Skeletal muscle cell (primary cell): ENCODE results near the gene DCTN2.
"Not testable (repeated sequence)": the region's sequence is repeated elsewhere in the genome, so short reads cannot be mapped to it uniquely, and the experiment has no call there.

Experiments
- DNase-seq: peaks from one replicate; pipeline ENCODE4 v3.0.0-alpha.2; 2010; ENCODE audit warnings: low read depth
- H3K4me3 ChIP-seq: 2 replicates; pipeline ENCODE4 v1.5.1; 2011; ENCODE audit warnings: low read depth, mild to moderate bottlenecking, control low read depth, low read length, moderate library complexity

DCTN2 gene

GRCh38 chr12:57518920-57519795 is 27.8 kb downstream of the DCTN2 start:
- no peak for DNase-seq
- H3K4me3 ChIP-seq: peak overlapping the region; percentile 86

- H3K4me3 ChIP-seq: peak overlapping the region; percentile 86
- no peak for DNase-seq
Measured at GRCh38 chr12:57518176-57518919, 28.6 kb downstream of the DCTN2 start.

- not testable (repeated sequence) for DNase-seq
- H3K4me3 ChIP-seq: peak overlapping the region; percentile 86
Measured at GRCh38 chr12:57517718-57518117, 29.3 kb downstream of the DCTN2 start.

- DNase-seq: no peak
- no peak overlapping the region for H3K4me3 ChIP-seq
Measured at GRCh38 chr12:57517187-57517586, 29.8 kb downstream of the DCTN2 start.

GRCh38 chr12:57516617-57517153 is 30.3 kb downstream of the DCTN2 start:
- no peak for DNase-seq

GRCh38 chr12:57515934-57516541 is 31.0 kb downstream of the DCTN2 start:
- no peak overlapping the region for H3K4me3 ChIP-seq
- DNase-seq: no peak

More at GRCh38 chr12:57516617-57517153, 30.3 kb downstream of the DCTN2 start:
- H3K4me3 ChIP-seq: no peak overlapping the region

- no peak overlapping the region for H3K4me3 ChIP-seq
- no peak for DNase-seq
Measured at GRCh38 chr12:57515408-57515933, 31.5 kb downstream of the DCTN2 start.

GRCh38 chr12:57514720-57515407 is 32.1 kb downstream of the DCTN2 start:
- H3K4me3 ChIP-seq: no peak overlapping the region
- DNase-seq: no peak

GRCh38 chr12:57514246-57514645 is 32.7 kb downstream of the DCTN2 start:
- DNase-seq, H3K4me3 ChIP-seq: not testable (repeated sequence)

- not testable (repeated sequence) for H3K4me3 ChIP-seq, DNase-seq
Measured at GRCh38 chr12:57513677-57514076, 33.3 kb downstream of the DCTN2 start.

GRCh38 chr12:57513266-57513665 is 33.7 kb downstream of the DCTN2 start:
- no peak overlapping the region for H3K4me3 ChIP-seq
- no peak for DNase-seq

- DNase-seq: no peak
Measured at GRCh38 chr12:57512665-57513064, 34.3 kb downstream of the DCTN2 start.

GRCh38 chr12:57511588-57512325 is 35.2 kb downstream of the DCTN2 start:
- no peak overlapping the region for H3K4me3 ChIP-seq
- DNase-seq: no peak

More at GRCh38 chr12:57512665-57513064, 34.3 kb downstream of the DCTN2 start:
- H3K4me3 ChIP-seq: no peak overlapping the region

- H3K4me3 ChIP-seq: no peak overlapping the region
Measured at GRCh38 chr12:57511161-57511560, 35.8 kb downstream of the DCTN2 start.

GRCh38 chr12:57507796-57508195 is 39.2 kb downstream of the DCTN2 start:
- not testable (repeated sequence) for DNase-seq

More at GRCh38 chr12:57511161-57511560, 35.8 kb downstream of the DCTN2 start:
- no peak for DNase-seq

GRCh38 chr12:57506541-57506940 is 40.5 kb downstream of the DCTN2 start:
- H3K4me3 ChIP-seq, DNase-seq: not testable (repeated sequence)

More at GRCh38 chr12:57507796-57508195, 39.2 kb downstream of the DCTN2 start:
- not testable (repeated sequence) for H3K4me3 ChIP-seq

GRCh38 chr12:57502311-57502969 is 44.6 kb downstream of the DCTN2 start:
- not testable (repeated sequence) for DNase-seq, H3K4me3 ChIP-seq

GRCh38 chr12:57500213-57500612 is 46.8 kb downstream of the DCTN2 start:
- no peak overlapping the region for H3K4me3 ChIP-seq
- DNase-seq: no peak
